ENCODE data around the gene ATL1.
A peak's percentile ranks its signal among the peaks of the same experiment; 100 is the strongest.
"Not testable (repeated sequence)": the region's sequence is repeated elsewhere in the genome, so short reads cannot be mapped to it uniquely, and the experiment has no call there.

The ATL1 gene

GRCh38 chr14:50534997-50535396 lies 24.9 kb upstream of the ATL1 start:
- DNase-seq (ENCODE audit: low read depth): no peak

GRCh38 chr14:50538034-50538433 lies 21.9 kb upstream of the ATL1 start:
- DNase-seq (ENCODE audit: low read depth): not testable (repeated sequence)

GRCh38 chr14:50539051-50539450 lies 20.9 kb upstream of the ATL1 start:
- no peak for DNase-seq (ENCODE audit: low read depth)

- DNase-seq (ENCODE audit: low read depth): no peak
Measured at GRCh38 chr14:50541159-50541567, 18.8 kb upstream of the ATL1 start.

GRCh38 chr14:50542941-50543418 lies 17.0 kb upstream of the ATL1 start:
- peak; percentile 23 for DNase-seq (ENCODE audit: low read depth)

GRCh38 chr14:50544911-50545310 lies 15.0 kb upstream of the ATL1 start:
- no peak for DNase-seq (ENCODE audit: low read depth)

GRCh38 chr14:50545618-50546017 lies 14.3 kb upstream of the ATL1 start:
- no peak for DNase-seq (ENCODE audit: low read depth)

GRCh38 chr14:50550294-50550693 lies 9.7 kb upstream of the ATL1 start:
- no peak for DNase-seq (ENCODE audit: low read depth)

- no peak for DNase-seq (ENCODE audit: low read depth)
Measured at GRCh38 chr14:50551877-50552276, 8.1 kb upstream of the ATL1 start.

GRCh38 chr14:50552796-50553195 lies 7.1 kb upstream of the ATL1 start:
- not testable (repeated sequence) for DNase-seq (ENCODE audit: low read depth)

- peak; percentile 48 for DNase-seq (ENCODE audit: low read depth)
Measured at GRCh38 chr14:50560931-50561285, 963 bp downstream of the ATL1 start.

- no peak for DNase-seq (ENCODE audit: low read depth)
Measured at GRCh38 chr14:50562841-50563240, 2.9 kb downstream of the ATL1 start.

- DNase-seq (ENCODE audit: low read depth): no peak
Measured at GRCh38 chr14:50569714-50570274, 9.8 kb downstream of the ATL1 start.

GRCh38 chr14:50573862-50574261 lies 13.9 kb downstream of the ATL1 start:
- no peak for DNase-seq (ENCODE audit: low read depth)

GRCh38 chr14:50575769-50576168 lies 15.8 kb downstream of the ATL1 start:
- no peak for DNase-seq (ENCODE audit: low read depth)

GRCh38 chr14:50577982-50578381 lies 18.0 kb downstream of the ATL1 start:
- DNase-seq (ENCODE audit: low read depth): no peak

- no peak for DNase-seq (ENCODE audit: low read depth)
Measured at GRCh38 chr14:50578433-50578832, 18.5 kb downstream of the ATL1 start.

- no peak for DNase-seq (ENCODE audit: low read depth)
Measured at GRCh38 chr14:50590464-50590863, 30.5 kb downstream of the ATL1 start.

GRCh38 chr14:50594577-50595316 lies 34.8 kb downstream of the ATL1 start:
- no peak for DNase-seq (ENCODE audit: low read depth)

GRCh38 chr14:50598765-50599164 lies 38.8 kb downstream of the ATL1 start:
- DNase-seq (ENCODE audit: low read depth): no peak

- no peak for DNase-seq (ENCODE audit: low read depth)
Measured at GRCh38 chr14:50599700-50600444, 39.9 kb downstream of the ATL1 start.

- DNase-seq (ENCODE audit: low read depth): no peak
Measured at GRCh38 chr14:50600849-50601248, 40.9 kb downstream of the ATL1 start.

- no peak for DNase-seq (ENCODE audit: low read depth)
Measured at GRCh38 chr14:50601394-50601793, 41.4 kb downstream of the ATL1 start.

Data from activated T-cell treated with anti-CD3 and anti-CD28 coated beads for 24 hours (primary cell).